ENCODE data around the gene MROH2A.

MROH2A gene

DNA sequence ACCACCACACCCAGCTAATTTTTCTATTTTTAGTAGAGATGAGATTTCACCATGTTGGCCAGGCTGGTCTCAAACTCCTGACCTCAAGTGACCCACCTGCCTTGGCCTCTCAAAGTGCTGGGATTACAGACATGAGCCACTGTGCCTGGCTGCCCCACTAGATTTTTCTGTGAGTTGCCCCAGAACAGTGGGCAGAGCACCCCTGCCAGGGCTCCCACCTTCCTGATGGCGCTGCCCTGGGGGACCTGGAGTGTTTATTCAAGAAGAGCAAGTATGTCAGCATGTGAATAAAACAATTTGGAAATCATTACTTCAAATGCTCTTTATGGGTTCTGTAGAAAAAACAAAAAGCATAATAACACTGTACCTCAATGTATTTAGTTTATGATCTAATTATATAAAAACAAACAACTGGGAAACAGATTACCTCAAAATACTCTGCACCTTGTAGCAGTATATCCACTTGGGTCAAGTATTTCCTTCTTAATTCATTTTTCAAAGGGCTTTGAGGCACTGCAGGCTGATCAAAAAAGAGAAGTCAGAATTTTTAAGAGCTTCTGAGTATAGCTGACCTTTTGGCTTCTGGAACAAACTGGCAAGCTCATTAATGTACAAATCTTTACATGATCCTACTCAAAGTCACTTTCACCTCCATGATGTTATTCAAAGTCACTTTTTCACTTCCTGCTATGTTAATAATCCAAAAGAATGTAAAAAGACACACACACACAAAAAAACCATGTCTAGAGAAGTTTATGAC lies 67.4 kb downstream of the MROH2A start:
- TF ChIP-seq, protein P1, sequence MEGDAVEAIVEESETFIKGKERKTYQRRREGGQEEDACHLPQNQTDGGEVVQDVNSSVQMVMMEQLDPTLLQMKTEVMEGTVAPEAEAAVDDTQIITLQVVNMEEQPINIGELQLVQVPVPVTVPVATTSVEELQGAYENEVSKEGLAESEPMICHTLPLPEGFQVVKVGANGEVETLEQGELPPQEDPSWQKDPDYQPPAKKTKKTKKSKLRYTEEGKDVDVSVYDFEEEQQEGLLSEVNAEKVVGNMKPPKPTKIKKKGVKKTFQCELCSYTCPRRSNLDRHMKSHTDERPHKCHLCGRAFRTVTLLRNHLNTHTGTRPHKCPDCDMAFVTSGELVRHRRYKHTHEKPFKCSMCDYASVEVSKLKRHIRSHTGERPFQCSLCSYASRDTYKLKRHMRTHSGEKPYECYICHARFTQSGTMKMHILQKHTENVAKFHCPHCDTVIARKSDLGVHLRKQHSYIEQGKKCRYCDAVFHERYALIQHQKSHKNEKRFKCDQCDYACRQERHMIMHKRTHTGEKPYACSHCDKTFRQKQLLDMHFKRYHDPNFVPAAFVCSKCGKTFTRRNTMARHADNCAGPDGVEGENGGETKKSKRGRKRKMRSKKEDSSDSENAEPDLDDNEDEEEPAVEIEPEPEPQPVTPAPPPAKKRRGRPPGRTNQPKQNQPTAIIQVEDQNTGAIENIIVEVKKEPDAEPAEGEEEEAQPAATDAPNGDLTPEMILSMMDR (IDR thresholded peaks at IDR 0.05; ENCODE audit: borderline replicate concordance, insufficient read depth, low read depth, low read length), result no peak
- H3K4me3 ChIP-seq (ENCODE audit: low read depth, low read length), result no peak overlapping the region

- no peak overlapping the region for H3K4me3 ChIP-seq (ENCODE audit: low read depth, low read length)
- TF ChIP-seq, protein P1 (IDR thresholded peaks at IDR 0.05; ENCODE audit: borderline replicate concordance, insufficient read depth, low read depth, low read length), result no peak
Observed at GRCh38 chr2:233846387-233847247, 68.5 kb downstream of the MROH2A start.

GRCh38 chr2:233847248-233847898 lies 69.2 kb downstream of the MROH2A start:
- H3K4me3 ChIP-seq (ENCODE audit: low read depth, low read length), result no peak overlapping the region
- TF ChIP-seq, protein P1 (IDR thresholded peaks at IDR 0.05; ENCODE audit: borderline replicate concordance, insufficient read depth, low read depth, low read length), result no peak

GRCh38 chr2:233848276-233848675 lies 70.1 kb downstream of the MROH2A start:
- no peak overlapping the region for H3K4me3 ChIP-seq (ENCODE audit: low read depth, low read length)
- TF ChIP-seq, protein P1 (IDR thresholded peaks at IDR 0.05; ENCODE audit: borderline replicate concordance, insufficient read depth, low read depth, low read length), result no peak

DNA sequence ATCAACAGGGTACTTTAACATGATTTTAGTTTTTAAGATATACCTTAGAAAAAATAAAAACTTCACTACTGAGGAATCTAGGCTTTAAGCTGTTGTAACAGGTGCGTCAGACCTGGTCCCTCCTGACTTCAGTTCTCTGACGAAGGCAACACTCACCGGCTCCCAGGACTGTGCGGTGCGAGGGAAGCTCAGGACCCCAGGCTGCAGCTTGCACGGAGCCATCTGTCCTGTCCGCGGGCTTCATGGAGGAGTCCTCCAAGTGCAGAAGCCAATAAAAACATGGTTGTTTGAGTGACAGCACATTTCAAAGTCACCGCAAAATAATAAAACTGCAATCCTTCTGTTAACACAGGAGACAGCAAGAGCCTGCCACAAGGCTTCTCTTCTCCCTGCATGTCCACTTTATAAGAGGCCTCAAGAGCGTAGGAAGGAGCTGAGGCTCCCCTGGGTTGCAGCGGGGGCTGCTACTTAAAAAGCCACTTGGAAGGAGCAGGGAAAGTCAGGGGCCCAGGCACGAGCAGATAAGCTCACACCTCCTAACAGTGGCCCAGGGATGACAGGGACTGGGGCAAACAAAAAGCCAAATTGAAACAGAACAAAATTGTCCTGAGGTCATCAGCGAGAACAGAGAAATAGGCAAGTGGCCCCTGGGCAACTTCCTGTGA lies 71.6 kb downstream of the MROH2A start:
- H3K4me3 ChIP-seq (ENCODE audit: low read depth, low read length), result no peak overlapping the region
- TF ChIP-seq, protein P1 (IDR thresholded peaks at IDR 0.05; ENCODE audit: borderline replicate concordance, insufficient read depth, low read depth, low read length), result no peak

- H3K4me3 ChIP-seq (ENCODE audit: low read depth, low read length), result no peak overlapping the region
- TF ChIP-seq, protein P1 (IDR thresholded peaks at IDR 0.05; ENCODE audit: borderline replicate concordance, insufficient read depth, low read depth, low read length), result no peak
Observed at GRCh38 chr2:233850745-233851144, 72.6 kb downstream of the MROH2A start.
